ENCODE data around the gene OR4D2.
A peak's percentile ranks its signal among the peaks of the same experiment; 100 is the strongest.

OR4D2 gene

GRCh38 chr17:58156839-58157803, 9.7 kb upstream of the OR4D2 start:
- TF ChIP-seq CTCF (IDR thresholded peaks at IDR 0.05), result no peak
- H3K27ac ChIP-seq, result no peak overlapping the region
- H3K4me1 ChIP-seq (ENCODE audit: control insufficient read depth in 1 of 2, insufficient read depth in 1 of 2, low read depth in 1 of 2, low read length in 1 of 2), result peaks cover 7 to 21% of the 10 kb centered on the region in 2 experiments

GRCh38 chr17:58158181-58158580, 8.6 kb upstream of the OR4D2 start:
- no peaks in the 10 kb centered on the region for H3K36me3 ChIP-seq
- H3K4me1 ChIP-seq (ENCODE audit: control insufficient read depth in 1 of 2, insufficient read depth in 1 of 2, low read depth in 1 of 2, low read length in 1 of 2), result peaks cover 7 to 14% of the 10 kb centered on the region in 2 experiments
- no peaks in the 10 kb centered on the region for H3K9me3 ChIP-seq
- H3K27ac ChIP-seq, result no peak overlapping the region
- H3K27me3 ChIP-seq, result peaks cover 79% of the 10 kb centered on the region
- H3K4me3 ChIP-seq (ENCODE audit: low read depth in 1 of 2, low read length in 1 of 2), result no peak overlapping the region
- no peak for TF ChIP-seq CTCF (IDR thresholded peaks at IDR 0.05)

More at GRCh38 chr17:58156839-58157803, 9.7 kb upstream of the OR4D2 start:
- Histone ChIP-seq H3K4me3 (ENCODE audit: low read depth in 1 of 2, low read length in 1 of 2) (peak overlapping the region in 1 of 2 experiments; percentile 50), H3K9me3 (no peaks in the 10 kb centered on the region), H3K27me3 (peaks cover 69% of the 10 kb centered on the region), H3K36me3 (no peaks in the 10 kb centered on the region)

- Histone ChIP-seq H3K27me3 (peaks cover 91% of the 10 kb centered on the region), H3K27ac (no peak overlapping the region), H3K36me3 (no peaks in the 10 kb centered on the region), H3K9me3 (no peaks in the 10 kb centered on the region), H3K4me3 (ENCODE audit: low read depth in 1 of 2, low read length in 1 of 2) (no peak overlapping the region), H3K4me1 (ENCODE audit: control insufficient read depth in 1 of 2, insufficient read depth in 1 of 2, low read depth in 1 of 2, low read length in 1 of 2) (peaks cover 7 to 10% of the 10 kb centered on the region in 2 experiments)
- no peak for TF ChIP-seq CTCF (IDR thresholded peaks at IDR 0.05)
These were observed 5.2 kb upstream of the OR4D2 start for GRCh38 chr17:58161566-58161965.

GRCh38 chr17:58165981-58166380, 801 bp upstream of the OR4D2 start:
- no peak for TF ChIP-seq CTCF (IDR thresholded peaks at IDR 0.05)
- Histone ChIP-seq H3K27ac (no peak overlapping the region), H3K27me3 (peaks cover 95% of the 10 kb centered on the region), H3K4me3 (ENCODE audit: low read depth in 1 of 2, low read length in 1 of 2) (no peak overlapping the region), H3K4me1 (ENCODE audit: control insufficient read depth in 1 of 2, insufficient read depth in 1 of 2, low read depth in 1 of 2, low read length in 1 of 2) (no peaks in the 10 kb centered on the region), H3K9me3 (no peaks in the 10 kb centered on the region), H3K36me3 (no peaks in the 10 kb centered on the region)

DNA sequence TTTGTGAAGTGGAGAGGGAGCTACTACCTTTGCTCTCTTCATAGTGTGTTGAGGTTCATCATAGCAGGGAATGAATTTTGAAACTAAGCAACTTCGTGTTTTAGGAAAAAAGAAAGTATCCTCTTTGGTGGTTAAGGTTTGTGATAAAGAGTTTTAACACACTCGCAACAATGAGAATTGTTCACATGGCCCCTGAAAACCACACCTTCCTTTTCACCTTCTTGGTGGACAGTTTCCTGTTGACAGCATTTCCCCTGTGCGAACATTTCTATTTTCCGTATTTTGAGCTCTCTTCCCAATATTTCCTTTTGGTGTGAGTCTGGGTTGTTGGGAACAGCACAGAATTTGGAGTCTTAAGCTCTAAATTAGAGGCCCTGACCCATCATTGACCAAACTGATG, 3.8 kb downstream of the OR4D2 start:
- Histone ChIP-seq H3K27me3 (peaks cover 92% of the 10 kb centered on the region), H3K4me3 (ENCODE audit: low read depth in 1 of 2, low read length in 1 of 2) (no peak overlapping the region), H3K9me3 (no peaks in the 10 kb centered on the region), H3K36me3 (no peaks in the 10 kb centered on the region), H3K27ac (no peak overlapping the region), H3K4me1 (ENCODE audit: control insufficient read depth in 1 of 2, insufficient read depth in 1 of 2, low read depth in 1 of 2, low read length in 1 of 2) (no peaks in the 10 kb centered on the region)
- TF ChIP-seq CTCF (IDR thresholded peaks at IDR 0.05), result no peak
